T47D (cell line): ENCODE results near the gene TMSB4X.

Experiments
- DNase-seq, 2 experiments: peaks; one replicate each; pipeline versions ENCODE4 v3.0.0 to v3.0.0-alpha.2; 2011 to 2012; ENCODE audit warnings: low read depth in 1 of 2, low spot score in 1 of 2
- JUND ChIP-seq: IDR thresholded peaks from 2 replicates; pipeline ENCODE4 v1.6.1; 2012; ENCODE audit warnings: low read depth
- in situ Hi-C: cut with HindIII; loops from 2 replicates; pipeline ENCODE4 v1.10.0; 2016; ENCODE audit warnings: low sequenced_read_pairs, low pct_unique_long_range_greater_than_20kb

TMSB4X gene

GRCh38 chrX:12948495-12948894 lies 26.4 kb upstream of the TMSB4X start:
- in situ Hi-C loops = no loop called here
- no peak for TF ChIP-seq JUND
- DNase-seq = no peak

DNA sequence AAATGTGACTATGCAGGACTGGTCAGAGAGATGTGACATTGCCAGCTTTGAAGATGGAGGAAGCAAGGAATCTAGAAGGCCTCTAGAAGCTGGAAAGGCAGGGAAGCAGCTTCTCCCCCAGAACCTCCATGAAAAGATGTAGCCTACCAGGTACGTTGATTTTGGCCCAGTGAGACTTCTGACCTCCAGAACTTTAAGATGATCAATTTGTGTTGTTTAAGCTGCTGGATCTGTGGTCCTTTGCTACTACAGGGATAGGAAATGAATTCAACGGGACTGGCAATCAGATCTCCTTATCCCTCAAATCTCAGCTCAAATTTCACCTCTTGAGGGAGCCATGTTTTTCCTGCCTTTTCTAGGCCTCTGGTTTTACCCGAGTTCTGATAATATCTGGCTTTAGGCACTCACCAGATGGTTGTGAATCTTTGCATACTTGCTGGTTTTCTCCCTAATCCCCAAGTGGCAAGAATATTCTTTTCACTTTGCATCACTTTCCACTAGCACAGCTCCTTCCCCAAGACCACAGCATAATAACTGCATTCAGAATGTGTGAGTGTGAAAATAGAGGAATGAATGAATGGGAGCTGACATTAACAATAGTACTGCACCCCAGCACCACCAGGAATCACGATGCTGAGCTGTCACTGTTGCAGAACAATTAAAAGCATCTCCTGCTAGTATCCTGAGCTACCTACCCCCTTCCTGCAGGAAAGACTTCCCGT lies 25.5 kb upstream of the TMSB4X start:
- in situ Hi-C loops = no loop called here
- DNase-seq = peak in 1 of 2 experiments; percentile 73
- no peak for TF ChIP-seq JUND

GRCh38 chrX:12949927-12950656 lies 24.8 kb upstream of the TMSB4X start:
- DNase-seq = peak; percentile 37 to 91
- in situ Hi-C loops = no loop called here
- TF ChIP-seq JUND = no peak

- in situ Hi-C loops = no loop called here
- no peak for TF ChIP-seq JUND
- peak in 1 of 2 experiments; percentile 73 for DNase-seq
These were observed 23.9 kb upstream of the TMSB4X start for GRCh38 chrX:12950851-12951594.

DNA sequence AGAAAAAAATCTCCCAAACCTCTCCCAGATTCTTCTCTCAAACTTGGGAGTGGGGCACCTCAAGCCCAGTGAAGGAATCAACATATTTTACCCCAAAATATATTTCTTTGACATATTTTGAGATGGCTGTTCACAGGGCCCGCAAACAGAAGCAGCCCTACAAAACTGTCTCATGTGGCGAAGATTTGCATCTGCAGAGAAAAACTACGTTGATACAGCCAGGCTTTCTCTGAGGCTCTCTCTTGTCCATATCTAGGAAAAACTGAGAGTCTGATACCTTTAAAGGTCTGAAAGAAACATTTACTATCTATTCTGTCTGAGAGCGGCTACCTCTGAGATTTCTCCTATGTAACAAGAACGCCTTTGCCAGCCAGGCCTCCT lies 23.3 kb upstream of the TMSB4X start:
- no peak for DNase-seq
- TF ChIP-seq JUND = no peak
- in situ Hi-C loops = no loop called here

DNA sequence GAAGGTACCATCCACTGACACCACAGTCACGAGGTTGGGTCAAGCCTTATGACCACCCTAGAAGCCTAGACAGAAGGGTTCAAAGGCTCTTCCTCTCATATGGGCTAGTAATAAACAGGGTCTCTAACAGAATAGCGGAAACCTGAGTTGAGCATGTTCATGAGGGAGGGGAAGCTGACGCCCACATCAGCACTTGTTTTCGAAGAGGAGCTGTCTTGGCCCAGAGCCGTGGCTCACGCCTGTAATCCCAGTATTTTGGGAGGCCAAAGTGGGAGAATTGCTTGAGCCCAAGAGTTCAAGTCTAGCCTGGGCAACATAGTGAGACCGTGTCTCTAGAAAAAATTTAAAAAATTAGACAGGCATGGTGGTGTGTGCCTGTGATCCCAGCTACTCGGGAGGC lies 21.5 kb upstream of the TMSB4X start:
- in situ Hi-C loops = no loop called here
- no peak for DNase-seq
- TF ChIP-seq JUND = no peak

- no peak for DNase-seq
- no peak for TF ChIP-seq JUND
- in situ Hi-C loops = no loop called here
These were observed 20.5 kb upstream of the TMSB4X start for GRCh38 chrX:12954376-12954775.

DNA sequence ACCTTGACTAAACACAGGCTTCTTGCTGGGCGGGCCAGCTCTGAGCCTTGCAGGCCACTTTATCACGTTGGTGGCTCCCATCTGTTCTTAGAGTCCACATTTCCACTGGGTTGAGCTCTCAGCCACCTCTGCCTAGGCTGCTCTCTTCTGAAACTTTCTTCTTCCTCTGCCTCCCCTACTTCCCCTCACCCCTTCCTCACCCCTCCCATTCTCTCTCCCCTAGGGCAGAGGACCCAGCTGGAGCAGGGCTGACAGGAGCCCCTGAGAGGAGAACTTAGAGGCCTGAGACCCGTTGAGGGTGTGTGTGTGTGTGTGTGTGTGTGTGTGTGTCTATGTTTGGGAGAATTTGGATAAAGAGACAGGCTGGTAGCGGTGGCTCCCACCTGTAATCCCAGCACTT lies 19.9 kb upstream of the TMSB4X start:
- TF ChIP-seq JUND = no peak
- no peak for DNase-seq
- in situ Hi-C loops = no loop called here

DNA sequence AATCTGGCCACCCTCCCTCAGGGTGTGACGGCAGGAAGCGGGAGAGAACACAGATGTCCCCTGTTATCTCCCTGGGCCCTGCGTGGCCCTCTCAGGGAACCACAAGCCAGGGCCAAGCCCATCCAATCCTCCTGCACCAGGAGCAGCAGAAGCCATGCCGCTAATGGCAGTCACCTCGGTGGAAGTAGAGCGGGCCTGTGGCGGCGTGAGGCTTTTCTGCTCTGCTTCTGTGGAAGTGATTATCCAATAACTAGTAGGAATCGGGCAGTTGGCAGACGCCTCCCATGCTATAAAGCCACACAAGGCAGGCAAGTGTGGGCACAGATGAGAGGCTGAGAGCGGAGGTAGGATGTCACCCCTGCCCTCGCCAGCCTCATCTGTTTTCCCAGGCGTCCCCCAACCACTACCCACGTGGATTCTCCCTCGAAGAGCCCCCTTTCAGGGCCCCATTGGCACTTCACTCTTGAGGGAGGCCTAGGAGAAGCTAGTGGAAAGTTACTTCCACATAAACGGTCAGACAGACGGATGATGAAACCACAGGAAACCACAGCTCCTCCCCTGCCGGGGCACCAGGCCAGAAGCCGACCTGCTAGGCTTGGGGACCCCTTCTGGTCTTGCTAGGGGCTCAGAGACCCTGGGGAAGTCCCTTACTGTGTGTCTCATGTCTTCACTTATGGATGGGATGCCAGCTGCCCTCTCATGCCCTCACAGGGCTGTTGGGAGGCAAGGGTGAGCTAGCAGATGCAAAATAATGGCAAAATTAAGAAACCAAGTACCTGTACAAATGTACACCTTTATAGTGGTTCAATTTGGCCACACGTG lies 18.8 kb upstream of the TMSB4X start:
- in situ Hi-C loops = no loop called here
- DNase-seq = peak in 1 of 2 experiments; percentile 52
- no peak for TF ChIP-seq JUND

- TF ChIP-seq JUND = no peak
These were observed 18.0 kb upstream of the TMSB4X start for GRCh38 chrX:12956704-12957534.

DNA sequence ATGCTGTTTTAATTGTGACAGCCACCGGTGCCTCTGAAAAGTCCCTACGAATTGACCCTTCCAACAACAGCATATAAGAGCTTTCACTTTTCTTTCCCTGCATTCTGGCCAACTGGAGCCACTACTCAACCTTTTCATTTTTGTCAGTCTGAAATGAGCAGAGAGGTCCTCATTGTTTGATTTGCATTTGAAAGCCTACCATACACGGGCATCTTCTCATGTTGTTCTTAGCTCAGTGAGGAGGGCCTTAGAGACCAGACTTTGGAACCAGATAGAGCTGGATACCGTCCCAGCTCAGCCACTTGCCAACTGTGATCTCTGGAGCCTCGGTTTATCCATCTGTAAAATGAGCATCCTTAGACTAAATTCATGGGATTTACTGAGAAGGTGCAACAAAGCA lies 16.9 kb upstream of the TMSB4X start:
- in situ Hi-C loops = no loop called here
- no peak for TF ChIP-seq JUND
- DNase-seq = no peak

More at GRCh38 chrX:12956704-12957534, 18.0 kb upstream of the TMSB4X start:
- in situ Hi-C loops = no loop called here
- no peak for DNase-seq
